Ishikawa (cell line): ENCODE results near the gene SMARCD1.

Source experiments
- TAF1 ChIP-seq: IDR thresholded peaks from 2 replicates; pipeline ENCODE4 v1.6.1; 2012; ENCODE audit warnings: low read depth, mild to moderate bottlenecking
- TEAD4 ChIP-seq: IDR thresholded peaks from 2 replicates; pipeline ENCODE4 v1.6.1; 2012
- YY1 ChIP-seq: IDR thresholded peaks from 2 replicates; pipeline ENCODE4 v1.6.1; 2012; ENCODE audit warnings: low read depth

- TF ChIP-seq YY1 (no peak), TEAD4 (no peak), TAF1 (no peak)
Measured at GRCh38 chr12:50103767-50104321, 18.7 kb downstream of the SMARCD1 start, which contains the start of gene GPD1.
